ENCODE data around the gene MAP7.
"Not testable (repeated sequence)": the region's sequence is repeated elsewhere in the genome, so short reads cannot be mapped to it uniquely, and the experiment has no call there.

The MAP7 gene

DNA sequence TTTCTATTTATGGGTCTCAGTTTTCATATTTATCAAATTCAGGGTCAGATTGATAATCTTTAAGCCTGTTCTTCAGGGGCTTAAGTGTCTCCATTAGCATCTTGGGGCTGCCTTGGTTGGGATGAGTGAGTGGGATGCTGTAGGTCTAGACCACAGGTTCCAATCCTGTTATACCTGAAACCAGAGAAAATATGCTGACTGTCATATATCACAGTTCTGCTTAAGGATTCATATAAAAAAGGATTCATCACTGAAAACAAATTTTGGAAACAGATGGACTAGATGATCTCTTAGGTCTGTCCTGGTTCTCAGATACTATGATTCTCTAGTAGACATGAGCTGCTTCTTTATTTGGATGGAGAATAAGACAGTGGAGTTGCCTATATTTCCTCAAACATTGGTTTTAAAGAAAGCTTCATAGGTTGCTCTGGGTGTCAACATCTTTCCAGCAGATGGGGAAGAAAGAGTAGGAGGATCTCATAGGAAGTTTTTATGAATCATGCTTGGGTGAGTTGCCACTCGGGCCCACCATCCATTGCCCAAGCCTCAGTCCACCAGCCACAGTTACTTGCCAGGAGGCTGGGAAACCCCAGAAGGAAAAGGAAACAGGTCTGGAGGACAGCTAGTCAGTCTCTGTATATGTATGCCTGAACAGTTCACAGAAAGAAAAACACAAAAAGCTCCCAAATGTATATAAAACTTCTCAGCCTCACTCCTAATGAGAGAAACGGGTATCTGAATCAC, 42.9 kb upstream of the MAP7 start:
- CTCF ChIA-PET, result interaction anchor here (0.8 to 1.8 kb wide), 6 partner anchors 8 to 261 kb away, joined by 3 to 10 read pairs (median 3); partner anchors contain the start of gene MAP3K5
- TF ChIP-seq, protein P1, sequence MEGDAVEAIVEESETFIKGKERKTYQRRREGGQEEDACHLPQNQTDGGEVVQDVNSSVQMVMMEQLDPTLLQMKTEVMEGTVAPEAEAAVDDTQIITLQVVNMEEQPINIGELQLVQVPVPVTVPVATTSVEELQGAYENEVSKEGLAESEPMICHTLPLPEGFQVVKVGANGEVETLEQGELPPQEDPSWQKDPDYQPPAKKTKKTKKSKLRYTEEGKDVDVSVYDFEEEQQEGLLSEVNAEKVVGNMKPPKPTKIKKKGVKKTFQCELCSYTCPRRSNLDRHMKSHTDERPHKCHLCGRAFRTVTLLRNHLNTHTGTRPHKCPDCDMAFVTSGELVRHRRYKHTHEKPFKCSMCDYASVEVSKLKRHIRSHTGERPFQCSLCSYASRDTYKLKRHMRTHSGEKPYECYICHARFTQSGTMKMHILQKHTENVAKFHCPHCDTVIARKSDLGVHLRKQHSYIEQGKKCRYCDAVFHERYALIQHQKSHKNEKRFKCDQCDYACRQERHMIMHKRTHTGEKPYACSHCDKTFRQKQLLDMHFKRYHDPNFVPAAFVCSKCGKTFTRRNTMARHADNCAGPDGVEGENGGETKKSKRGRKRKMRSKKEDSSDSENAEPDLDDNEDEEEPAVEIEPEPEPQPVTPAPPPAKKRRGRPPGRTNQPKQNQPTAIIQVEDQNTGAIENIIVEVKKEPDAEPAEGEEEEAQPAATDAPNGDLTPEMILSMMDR (IDR thresholded peaks at IDR 0.05; ENCODE audit: control extremely low read depth, extremely low read depth, low read depth, missing control alignments), result no peak
- POLR2A ChIA-PET, result interaction anchor here (0.7 kb wide), 1 partner anchor 1352 kb away, joined by 7 read pairs; no protein-coding TSS in a partner anchor
- DNase-seq (ENCODE audit: extremely low spot score), result no peak

GRCh38 chr6:136591617-136592016, 41.4 kb upstream of the MAP7 start:
- TF ChIP-seq, protein P1 (IDR thresholded peaks at IDR 0.05; ENCODE audit: control extremely low read depth, extremely low read depth, low read depth, missing control alignments), result no peak
- ChIA-PET CTCF (interaction anchor here (1.0 to 1.1 kb wide), 3 partner anchors 9 to 25 kb away, joined by 3 read pairs; no protein-coding TSS in a partner anchor), POLR2A (no interaction called here)
- DNase-seq (ENCODE audit: extremely low spot score), result no peak

DNA sequence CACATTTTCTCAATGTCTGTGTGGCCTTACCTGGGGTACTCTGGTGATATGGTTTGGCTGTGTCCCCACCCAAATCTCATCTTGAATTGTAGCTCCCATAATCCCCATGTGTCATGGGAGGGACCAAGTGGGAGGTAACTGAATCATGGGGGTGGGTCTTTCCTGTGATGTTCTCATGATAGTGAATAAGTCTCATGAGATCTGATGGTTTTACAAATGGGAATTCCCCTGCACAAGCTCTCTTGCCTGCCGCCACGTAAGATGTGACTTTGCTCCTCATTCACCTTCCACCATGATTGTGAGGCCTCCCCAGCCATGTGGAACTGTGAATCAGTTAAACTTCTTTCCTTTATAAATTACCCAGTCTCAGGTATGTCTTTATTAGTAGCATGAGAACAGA, 40.6 kb upstream of the MAP7 start:
- POLR2A ChIA-PET; DNase-seq (ENCODE audit: extremely low spot score): not testable (repeated sequence)
- CTCF ChIA-PET, result interaction anchor here (1.0 kb wide), 1 partner anchor 26 kb away, joined by 3 read pairs; no protein-coding TSS in a partner anchor

- ChIA-PET CTCF (interaction anchor here (1.6 to 1.8 kb wide), 2 partner anchors 15 to 57 kb away, joined by 3 to 5 read pairs; no protein-coding TSS in a partner anchor), POLR2A (no interaction called here)
- DNase-seq (ENCODE audit: extremely low spot score), result no peak
- TF ChIP-seq, protein P1 (IDR thresholded peaks at IDR 0.05; ENCODE audit: control extremely low read depth, extremely low read depth, low read depth, missing control alignments), result no peak
These were observed 37.3 kb upstream of the MAP7 start for GRCh38 chr6:136587527-136587926.

GRCh38 chr6:136586295-136586694, 36.1 kb upstream of the MAP7 start:
- ChIA-PET CTCF (interaction anchor here (0.8 to 2.3 kb wide), 3 partner anchors 21 to 206 kb away, joined by 3 to 8 read pairs (median 3); partner anchors contain the start of gene MAP3K5), POLR2A (no interaction called here)
- no peak for DNase-seq (ENCODE audit: extremely low spot score)
- TF ChIP-seq, protein P1 (IDR thresholded peaks at IDR 0.05; ENCODE audit: control extremely low read depth, extremely low read depth, low read depth, missing control alignments), result no peak

DNA sequence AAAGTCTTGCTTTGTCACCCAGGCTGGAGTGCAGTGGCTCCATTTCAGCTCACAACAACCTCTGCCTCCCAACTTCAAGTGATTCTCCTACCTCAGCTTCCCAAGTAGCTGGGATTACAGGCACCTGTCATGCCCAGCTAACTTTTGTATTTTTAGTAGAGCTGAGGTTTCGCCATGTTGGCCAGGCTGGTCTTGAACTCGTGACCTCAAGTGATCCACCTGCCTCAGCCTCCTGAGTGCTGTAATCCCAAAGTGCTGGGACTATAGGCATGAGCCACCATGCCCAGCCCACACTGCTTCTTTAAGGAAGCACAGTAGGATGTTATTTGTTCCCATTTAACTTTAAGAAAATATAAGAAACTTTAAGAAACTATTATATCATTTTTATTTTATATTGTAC, 35.3 kb upstream of the MAP7 start:
- POLR2A ChIA-PET; DNase-seq (ENCODE audit: extremely low spot score): not testable (repeated sequence)
- CTCF ChIA-PET, result interaction anchor here (0.8 to 2.3 kb wide), 4 partner anchors 21 to 207 kb away, joined by 3 to 8 read pairs (median 3); partner anchors contain the start of gene MAP3K5

GRCh38 chr6:136584290-136584689, 34.1 kb upstream of the MAP7 start:
- POLR2A ChIA-PET, result not testable (repeated sequence)
- CTCF ChIA-PET, result interaction anchor here (1.0 to 1.7 kb wide), 3 partner anchors 20 to 58 kb away, joined by 3 to 6 read pairs (median 3); no protein-coding TSS in a partner anchor

GRCh38 chr6:136582711-136583471, 32.7 kb upstream of the MAP7 start:
- TF ChIP-seq, protein P1 (IDR thresholded peaks at IDR 0.05; ENCODE audit: control extremely low read depth, extremely low read depth, low read depth, missing control alignments), result no peak
- ChIA-PET CTCF (interaction anchor here (1.0 to 1.7 kb wide), 4 partner anchors 9 to 21 kb away, joined by 3 to 6 read pairs (median 3); no protein-coding TSS in a partner anchor), POLR2A (no interaction called here)
- no peak for DNase-seq (ENCODE audit: extremely low spot score)

More at GRCh38 chr6:136584290-136584689, 34.1 kb upstream of the MAP7 start:
- DNase-seq (ENCODE audit: extremely low spot score), result not testable (repeated sequence)
